Neural progenitor cell (in vitro differentiated cells): Measurements from ENCODE around the gene MNT. TPM values are rescaled to one million over a fixed set of nuclear protein-coding genes. Genes with fewer than 3 reads are reported as not detected.
A peak's percentile ranks its signal among the peaks of the same experiment; 100 is the strongest.

Experiments used
- DNase-seq: peaks from one replicate; pipeline ENCODE4 v3.0.0-alpha.2; 2016; ENCODE audit warnings: low spot score
- H2AFZ ChIP-seq: fragments of 200-600 bp; sonication (generic); replicated peaks from 2 replicates; pipeline ENCODE4 v1.6.1; 2016; ENCODE audit warnings: antibody characterized with exemption
- H3F3A ChIP-seq: fragments of 200-600 bp; sonication (generic); 2 replicates; pipeline ENCODE4 v1.6.1; 2016; ENCODE audit warnings: antibody characterized with exemption, low read depth
- H3K27ac ChIP-seq: fragments of 200-600 bp; sonication (generic); 2 replicates; pipeline ENCODE4 v1.5.1; 2016; ENCODE audit warnings: mild to moderate bottlenecking
- H3K27me3 ChIP-seq: fragments of 200-600 bp; sonication (generic); 2 replicates; pipeline ENCODE4 v1.6.1; 2016; ENCODE audit warnings: mild to moderate bottlenecking, moderate library complexity
- H3K36me3 ChIP-seq: fragments of 200-600 bp; sonication (generic); 2 replicates; pipeline ENCODE4 v1.5.1; 2016
- H3K4me1 ChIP-seq: fragments of 200-600 bp; sonication (generic); 2 replicates; pipeline ENCODE4 v1.6.1; 2016; ENCODE audit warnings: mixed run types
- H3K4me2 ChIP-seq: fragments of 200-600 bp; sonication (generic); 2 replicates; pipeline ENCODE4 v1.6.1; 2016
- H3K4me3 ChIP-seq: fragments of 200-600 bp; sonication (generic); 2 replicates; pipeline ENCODE4 v1.5.1; 2016
- H3K79me2 ChIP-seq: fragments of 200-600 bp; sonication (generic); 2 replicates; pipeline ENCODE4 v1.6.1; 2016; ENCODE audit warnings: low read depth
- H3K9ac ChIP-seq: fragments of 200-600 bp; sonication (generic); 2 replicates; pipeline ENCODE4 v1.6.1; 2016
- H3K9me3 ChIP-seq: fragments of 200-600 bp; sonication (generic); 2 replicates; pipeline ENCODE4 v1.5.1; 2016; ENCODE audit warnings: low read depth
- H4K20me1 ChIP-seq: fragments of 200-600 bp; sonication (generic); 2 replicates; pipeline ENCODE4 v1.6.1; 2016; ENCODE audit warnings: low read depth
- H3K27ac Mint-ChIP-seq: 3 replicates; pipeline ENCODE4 v1.8.0; 2021; ENCODE audit warnings: mixed read lengths
- H3K27me3 Mint-ChIP-seq: 2 replicates; pipeline ENCODE4 v1.8.0; 2022; ENCODE audit warnings: low read depth, mild to moderate bottlenecking, inconsistent platforms, moderate library complexity, mixed read lengths; ENCODE audit not compliant: insufficient read depth
- H3K36me3 Mint-ChIP-seq: 3 replicates; pipeline ENCODE4 v1.8.0; 2021; ENCODE audit warnings: mixed read lengths
- H3K4me1 Mint-ChIP-seq: 3 replicates; pipeline ENCODE4 v1.8.0; 2021; ENCODE audit warnings: mixed read lengths
- H3K4me3 Mint-ChIP-seq: 3 replicates; pipeline ENCODE4 v1.8.0; 2021; ENCODE audit warnings: mild to moderate bottlenecking, moderate library complexity, mixed read lengths
- H3K9me3 Mint-ChIP-seq: 3 replicates; pipeline ENCODE4 v1.8.0; 2020; ENCODE audit warnings: mixed read lengths
- EZH2 ChIP-seq: fragments of 200-600 bp; sonication (generic); IDR thresholded peaks from 2 replicates; pipeline ENCODE4 v1.6.1; 2017; ENCODE audit warnings: antibody characterized with exemption, mild to moderate bottlenecking, moderate library complexity
- EZH2phosphoT487 ChIP-seq: fragments of 200-600 bp; sonication (generic); IDR thresholded peaks from 2 replicates; pipeline ENCODE4 v1.6.1; 2017; ENCODE audit warnings: antibody characterized with exemption
- total RNA-seq: library from RNA; depleted of rRNA; stranded (reverse); fragments of >200 nt; gene quantifications from 2 replicates; pipeline ENCODE4 v1.2.3, GENCODE V29; 2015; ENCODE audit warnings: low replicate concordance
- TF ChIP-seq, protein P1 (sequence below): fragments of 200-600 bp; sonication (generic); IDR thresholded peaks from 2 replicates; pipeline ENCODE4 v1.5.1; 2017; ENCODE audit warnings: antibody characterized with exemption, mild to moderate bottlenecking

The MNT gene
- total RNA-seq, 1 donor from 2014 or later, result 2.2 TPM

DNA sequence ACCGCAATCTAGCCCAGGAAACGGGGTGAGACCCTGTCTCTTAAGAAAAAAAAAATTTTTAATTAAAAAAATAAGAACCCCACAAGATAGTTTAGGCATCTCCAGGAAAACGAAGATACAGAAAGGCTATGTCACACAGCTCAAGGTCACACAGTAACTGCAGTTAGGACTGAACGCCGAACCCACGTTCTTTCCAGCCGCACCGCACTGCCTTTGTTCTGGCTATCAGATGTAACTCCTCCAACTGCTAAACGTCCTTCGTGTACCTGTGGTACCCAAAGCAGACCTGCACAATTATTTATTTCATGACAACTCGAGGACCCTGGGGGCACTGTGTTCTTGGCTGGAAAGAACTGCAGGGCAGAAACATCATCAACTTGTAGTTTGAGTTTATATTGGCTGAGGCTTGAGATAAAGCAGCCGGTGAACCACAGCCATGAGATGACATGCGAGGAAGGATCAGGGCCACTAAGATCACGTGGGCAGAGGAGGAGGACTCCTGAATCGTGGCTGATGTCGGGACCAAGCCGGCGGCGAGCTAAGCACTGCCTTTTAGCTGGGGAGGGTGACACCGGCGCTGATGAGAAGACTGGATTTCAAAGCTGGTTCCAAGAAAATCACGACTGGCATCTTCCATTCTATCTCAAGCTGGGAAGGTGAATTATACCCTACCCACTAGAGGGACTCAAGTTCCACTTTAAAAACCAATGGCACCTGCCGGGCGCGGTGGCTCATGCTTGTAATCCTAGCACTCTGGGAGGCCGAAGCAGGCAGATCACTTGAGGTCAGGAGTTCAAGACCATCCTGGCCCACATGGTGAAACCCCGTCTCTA is 20.7 kb upstream of the MNT start:
- H3K36me3 Mint-ChIP-seq, result peaks cover 30% of the 10 kb centered on the region

DNA sequence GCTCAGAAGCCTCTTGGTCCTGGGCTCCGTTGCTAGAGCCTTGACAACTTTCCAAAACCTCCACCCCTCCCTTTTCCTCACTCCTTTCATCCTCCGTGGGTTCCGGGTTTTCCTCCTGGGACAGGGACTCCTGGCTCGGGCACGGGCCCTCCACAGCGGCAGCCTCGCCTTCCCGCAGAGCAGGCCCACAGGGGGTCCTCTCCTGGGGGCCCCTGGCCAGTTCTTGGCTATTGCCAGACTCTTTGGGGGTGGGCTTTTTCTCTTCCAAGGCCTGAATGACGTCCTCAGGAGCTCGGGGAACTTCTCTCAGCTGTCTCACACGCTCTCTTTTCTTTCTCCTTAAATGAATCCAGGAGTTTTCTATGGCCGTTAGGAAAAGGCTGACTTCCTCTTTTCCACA is 19.3 kb upstream of the MNT start:
- H3K27ac Mint-ChIP-seq, result no peak overlapping the region
- no peaks in the 10 kb centered on the region for H3K27me3 ChIP-seq
- H3F3A ChIP-seq, result peaks cover 21% of the 10 kb centered on the region
- H4K20me1 ChIP-seq, result peaks cover 12% of the 10 kb centered on the region
- H3K36me3 Mint-ChIP-seq, result peaks cover 24% of the 10 kb centered on the region
- H3K79me2 ChIP-seq, result peaks cover 10% of the 10 kb centered on the region
- peaks cover 9% of the 10 kb centered on the region for H3K27me3 Mint-ChIP-seq
- no peak overlapping the region for H3K4me3 ChIP-seq
- H3K4me1 ChIP-seq, result no peaks in the 10 kb centered on the region
- H3K4me1 Mint-ChIP-seq, result peaks cover 57% of the 10 kb centered on the region
- no peak overlapping the region for H3K4me2 ChIP-seq
- no peak overlapping the region for H2AFZ ChIP-seq
- H3K9me3 Mint-ChIP-seq, result no peaks in the 10 kb centered on the region
- no peak for DNase-seq
- no peak for TF ChIP-seq EZH2phosphoT487
- TF ChIP-seq, protein P1, sequence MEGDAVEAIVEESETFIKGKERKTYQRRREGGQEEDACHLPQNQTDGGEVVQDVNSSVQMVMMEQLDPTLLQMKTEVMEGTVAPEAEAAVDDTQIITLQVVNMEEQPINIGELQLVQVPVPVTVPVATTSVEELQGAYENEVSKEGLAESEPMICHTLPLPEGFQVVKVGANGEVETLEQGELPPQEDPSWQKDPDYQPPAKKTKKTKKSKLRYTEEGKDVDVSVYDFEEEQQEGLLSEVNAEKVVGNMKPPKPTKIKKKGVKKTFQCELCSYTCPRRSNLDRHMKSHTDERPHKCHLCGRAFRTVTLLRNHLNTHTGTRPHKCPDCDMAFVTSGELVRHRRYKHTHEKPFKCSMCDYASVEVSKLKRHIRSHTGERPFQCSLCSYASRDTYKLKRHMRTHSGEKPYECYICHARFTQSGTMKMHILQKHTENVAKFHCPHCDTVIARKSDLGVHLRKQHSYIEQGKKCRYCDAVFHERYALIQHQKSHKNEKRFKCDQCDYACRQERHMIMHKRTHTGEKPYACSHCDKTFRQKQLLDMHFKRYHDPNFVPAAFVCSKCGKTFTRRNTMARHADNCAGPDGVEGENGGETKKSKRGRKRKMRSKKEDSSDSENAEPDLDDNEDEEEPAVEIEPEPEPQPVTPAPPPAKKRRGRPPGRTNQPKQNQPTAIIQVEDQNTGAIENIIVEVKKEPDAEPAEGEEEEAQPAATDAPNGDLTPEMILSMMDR, result no peak
- no peak for TF ChIP-seq EZH2
- H3K9me3 ChIP-seq, result no peaks in the 10 kb centered on the region
- H3K36me3 ChIP-seq, result no peaks in the 10 kb centered on the region
- H3K4me3 Mint-ChIP-seq, result no peak overlapping the region
- H3K27ac ChIP-seq, result no peak overlapping the region
- no peak overlapping the region for H3K9ac ChIP-seq

More for the DNA sequence above, 20.7 kb upstream of the MNT start:
- H3K9ac ChIP-seq, result no peak overlapping the region
- peaks cover 5% of the 10 kb centered on the region for H4K20me1 ChIP-seq
- H3K9me3 Mint-ChIP-seq, result no peaks in the 10 kb centered on the region
- no peak for TF ChIP-seq EZH2
- TF ChIP-seq, protein P1, result peak; percentile 35
- H3K4me3 ChIP-seq, result no peak overlapping the region
- H3K4me3 Mint-ChIP-seq, result no peak overlapping the region
- H3K27me3 ChIP-seq, result no peaks in the 10 kb centered on the region
- H3K36me3 ChIP-seq, result no peaks in the 10 kb centered on the region
- peaks cover 7% of the 10 kb centered on the region for H3K27me3 Mint-ChIP-seq
- no peaks in the 10 kb centered on the region for H3K4me1 ChIP-seq
- H2AFZ ChIP-seq, result no peak overlapping the region
- peaks cover 12% of the 10 kb centered on the region for H3F3A ChIP-seq
- H3K79me2 ChIP-seq, result peaks cover 5% of the 10 kb centered on the region
- no peaks in the 10 kb centered on the region for H3K9me3 ChIP-seq
- no peak overlapping the region for H3K27ac ChIP-seq
- peak; percentile 35 for DNase-seq
- H3K4me2 ChIP-seq, result no peak overlapping the region
- peaks cover 51% of the 10 kb centered on the region for H3K4me1 Mint-ChIP-seq
- H3K27ac Mint-ChIP-seq, result no peak overlapping the region

DNA sequence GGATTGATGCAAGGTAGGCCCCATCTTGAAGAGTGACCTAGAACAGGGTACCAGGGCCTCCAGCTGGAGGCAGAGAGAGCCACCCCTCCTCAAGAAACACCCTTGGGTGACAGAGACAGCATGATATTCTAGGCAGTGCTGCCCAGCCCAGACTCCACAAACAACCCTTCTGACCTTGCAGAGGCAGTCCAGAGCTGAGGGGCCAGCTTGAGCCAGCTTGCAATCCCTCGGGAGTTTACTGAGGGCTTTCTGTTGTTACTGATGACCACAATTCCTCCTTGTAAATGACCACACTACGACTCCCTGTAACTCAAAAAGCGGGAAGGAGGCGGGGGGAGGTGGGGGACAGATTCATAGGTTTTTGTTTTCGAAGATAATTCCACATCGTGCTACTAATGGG is 18.6 kb upstream of the MNT start:
- Mint-ChIP-seq H3K27me3 (peaks cover 11% of the 10 kb centered on the region), H3K4me1 (peaks cover 52% of the 10 kb centered on the region), H3K4me3 (no peak overlapping the region), H3K27ac (no peak overlapping the region), H3K36me3 (peaks cover 27% of the 10 kb centered on the region), H3K9me3 (no peaks in the 10 kb centered on the region)
- Histone ChIP-seq H3K9ac (no peak overlapping the region), H3F3A (peaks cover 21% of the 10 kb centered on the region), H3K4me1 (no peaks in the 10 kb centered on the region), H3K4me3 (no peak overlapping the region), H3K4me2 (no peak overlapping the region), H4K20me1 (peaks cover 12% of the 10 kb centered on the region), H3K36me3 (no peaks in the 10 kb centered on the region), H3K27me3 (no peaks in the 10 kb centered on the region), H3K27ac (no peak overlapping the region), H2AFZ (no peak overlapping the region), H3K9me3 (no peaks in the 10 kb centered on the region), H3K79me2 (peaks cover 6% of the 10 kb centered on the region)
- DNase-seq, result no peak
- TF ChIP-seq, protein P1, result no peak
- TF ChIP-seq EZH2, result no peak
